ENCODE results near the gene PRMT9. TPM values are rescaled to one million over a fixed set of nuclear protein-coding genes. Genes with fewer than 3 reads are reported as not detected.

PRMT9 gene
- total RNA-seq, 2 donors from 2014 or later: 5.0 to 5.2 TPM

GRCh38 chr4:147591106-147591505 lies 92.9 kb downstream of the PRMT9 start:
- H3K27me3 ChIP-seq: no peaks in the 10 kb centered on the region

GRCh38 chr4:147590249-147590920 lies 93.6 kb downstream of the PRMT9 start:
- DNase-seq (ENCODE audit: low spot score): peak; percentile 70
- H3K36me3 ChIP-seq: no peaks in the 10 kb centered on the region
- peaks cover 0 to 14% of the 10 kb centered on the region in 2 donors for H3K4me1 ChIP-seq
- H3K9me3 ChIP-seq: peaks cover 0 to 1% of the 10 kb centered on the region in 2 donors
- no peak overlapping the region for H3K27ac ChIP-seq
- H3K27me3 ChIP-seq: no peaks in the 10 kb centered on the region
- no peak overlapping the region for H3K4me3 ChIP-seq
- TF ChIP-seq CTCF (IDR thresholded peaks at IDR 0.05): peak in 1 of 2 donors; percentile 80

More at GRCh38 chr4:147591106-147591505, 92.9 kb downstream of the PRMT9 start:
- Histone ChIP-seq H3K4me1 (peaks cover 0 to 14% of the 10 kb centered on the region in 2 donors), H3K36me3 (no peaks in the 10 kb centered on the region), H3K4me3 (no peak overlapping the region), H3K27ac (no peak overlapping the region), H3K9me3 (no peaks in the 10 kb centered on the region)
- TF ChIP-seq CTCF (IDR thresholded peaks at IDR 0.05): no peak
- DNase-seq (ENCODE audit: low spot score): no peak

- Histone ChIP-seq H3K36me3 (no peaks in the 10 kb centered on the region), H3K4me3 (no peak overlapping the region), H3K27me3 (no peaks in the 10 kb centered on the region), H3K9me3 (peaks cover 0 to 9% of the 10 kb centered on the region in 2 donors), H3K4me1 (peaks cover 0 to 14% of the 10 kb centered on the region in 2 donors), H3K27ac (peak overlapping the region; percentile 9 to 51)
- TF ChIP-seq CTCF (IDR thresholded peaks at IDR 0.05): no peak
- DNase-seq (ENCODE audit: low spot score): no peak
These were observed 94.4 kb downstream of the PRMT9 start for GRCh38 chr4:147589586-147589985.

Other genes with a start within 250 kb of the PRMT9 start
- 10 to 100 TPM; 64.8 to 72.7 TPM for gene EDNRA, start 203.1 kb downstream of the PRMT9 start, total RNA-seq
- 10 to 100 TPM; 20.9 to 27.5 TPM for gene TMEM184C, start 66.8 kb downstream of the PRMT9 start, total RNA-seq
- gene ARHGAP10, start 47.9 kb upstream of the PRMT9 start, total RNA-seq: 10 to 100 TPM; 36.1 to 43.5 TPM